ENCODE results near the gene POLR2H.

The POLR2H gene

GRCh38 chr3:184343200-184343876, 18.2 kb upstream of the POLR2H start:
- POLR2A ChIA-PET = no interaction called here
- H3K4me3 ChIP-seq (ENCODE audit: low read depth, low read length) = no peak overlapping the region
- no peak for DNase-seq (ENCODE audit: low read depth, low spot score)
- TF ChIP-seq CTCF (IDR thresholded peaks at IDR 0.05; ENCODE audit: insufficient read depth, low read length, missing control alignments) = no peak
- CTCF ChIA-PET = interaction anchor here (5.0 kb wide), 1 partner anchor 11 kb away, joined by 40 read pairs; no protein-coding TSS in a partner anchor

- no peak overlapping the region for H3K4me3 ChIP-seq (ENCODE audit: low read depth, low read length)
- CTCF ChIA-PET = interaction anchor here (1.0 to 5.0 kb wide), 8 partner anchors 7 to 449 kb away, joined by 3 to 40 read pairs (median 4); partner anchors contain the start of gene FAM131A
- POLR2A ChIA-PET = no interaction called here
- no peak for TF ChIP-seq CTCF (IDR thresholded peaks at IDR 0.05; ENCODE audit: insufficient read depth, low read length, missing control alignments)
- DNase-seq (ENCODE audit: low read depth, low spot score) = no peak
Measured at GRCh38 chr3:184344579-184345316, 16.8 kb upstream of the POLR2H start.

GRCh38 chr3:184345317-184346144, 16.0 kb upstream of the POLR2H start:
- peak; percentile 50 for TF ChIP-seq CTCF (IDR thresholded peaks at IDR 0.05; ENCODE audit: insufficient read depth, low read length, missing control alignments)
- CTCF ChIA-PET = interaction anchor here (1.0 to 5.0 kb wide), 11 partner anchors 8 to 450 kb away, joined by 3 to 40 read pairs (median 3); partner anchors contain the start of gene FAM131A
- DNase-seq (ENCODE audit: low read depth, low spot score) = no peak
- no peak overlapping the region for H3K4me3 ChIP-seq (ENCODE audit: low read depth, low read length)
- POLR2A ChIA-PET = no interaction called here

GRCh38 chr3:184346480-184347190, 14.9 kb upstream of the POLR2H start:
- POLR2A ChIA-PET = no interaction called here
- CTCF ChIA-PET = interaction anchor here (1.2 to 2.3 kb wide), 4 partner anchors 8 to 168 kb away, joined by 4 to 15 read pairs (median 6); partner anchors contain the start of gene FAM131A
- no peak for DNase-seq (ENCODE audit: low read depth, low spot score)
- TF ChIP-seq CTCF (IDR thresholded peaks at IDR 0.05; ENCODE audit: insufficient read depth, low read length, missing control alignments) = no peak
- H3K4me3 ChIP-seq (ENCODE audit: low read depth, low read length) = no peak overlapping the region

- ChIA-PET POLR2A (interaction anchor here (0.9 kb wide), 1 partner anchor 14 kb away, joined by 4 read pairs; no protein-coding TSS in a partner anchor), CTCF (interaction anchor here (1.2 to 2.6 kb wide), 7 partner anchors 7 to 196 kb away, joined by 4 to 20 read pairs (median 6); partner anchors contain the start of gene FAM131A)
- no peak for DNase-seq (ENCODE audit: low read depth, low spot score)
- no peak for TF ChIP-seq CTCF (IDR thresholded peaks at IDR 0.05; ENCODE audit: insufficient read depth, low read length, missing control alignments)
- H3K4me3 ChIP-seq (ENCODE audit: low read depth, low read length) = no peak overlapping the region
Measured at GRCh38 chr3:184347321-184348056, 14.0 kb upstream of the POLR2H start.
